Tibial artery (tissue), 4 donors: ENCODE results near the gene WDR73.
A peak's percentile ranks its signal among the peaks of the same experiment; 100 is the strongest.

Experiments used
- DNase-seq, 2 donors: peaks; one replicate each; pipeline ENCODE4 v3.0.0-alpha.2; 2019
- H3K27ac ChIP-seq, 2 donors: fragments of 200-600 bp; sonication (generic) in 1 of 2; 1 replicate in 1 of 2; 2 replicates in 1 of 2; pipeline ENCODE4 v1.5.1; 2018 to 2019; ENCODE audit warnings: mild to moderate bottlenecking in 1 of 2
- H3K27me3 ChIP-seq, 2 donors: fragments of 200-600 bp; sonication (generic) in 1 of 2; one replicate each; pipeline versions ENCODE4 v1.5.1 to v1.6.0; 2016 to 2019
- H3K36me3 ChIP-seq, 3 donors: fragments of 200-600 bp; sonication (generic) in 2 of 3; one replicate each; pipeline ENCODE4 v1.5.1; 2016 to 2019; ENCODE audit warnings: mild to moderate bottlenecking in 2 of 3
- H3K4me1 ChIP-seq, 4 donors: fragments of 200-600 bp; sonication (generic) in 2 of 4; 1 replicate in 3 of 4; 2 replicates in 1 of 4; pipeline ENCODE4 v1.5.1; 2016 to 2019
- H3K4me3 ChIP-seq, 2 donors: fragments of 200-600 bp; sonication (generic) in 1 of 2; 1 replicate in 1 of 2; 2 replicates in 1 of 2; pipeline ENCODE4 v1.5.1; 2018 to 2019; ENCODE audit warnings: mild to moderate bottlenecking in 2 of 2
- H3K9me3 ChIP-seq, 3 donors: fragments of 200-600 bp; sonication (generic) in 1 of 3; one replicate each; pipeline ENCODE4 v1.5.1; 2016 to 2019
- intact Hi-C: fragments of 100-400 bp; cut with DNase I; formaldehyde crosslinking; loops from one replicate; pipeline ENCODE4 v1.15.0; 2023; ENCODE audit warnings: low total_unique reads
- TF ChIP-seq, protein P1 (sequence below), 2 experiments: fragments of 200-600 bp in 1 of 2; fragments of 450-650 bp in 1 of 2; IDR thresholded peaks; one replicate each; pipeline ENCODE4 v1.5.1; 2017 to 2019; ENCODE audit warnings: antibody characterized with exemption in 2 of 2, mild to moderate bottlenecking in 1 of 2, moderate library complexity in 1 of 2

WDR73 gene

GRCh38 chr15:84609818-84610525, 44.1 kb downstream of the WDR73 start:
- Histone ChIP-seq H3K4me3 (no peak overlapping the region), H3K4me1 (no peaks in the 10 kb centered on the region), H3K9me3 (no peaks in the 10 kb centered on the region), H3K27ac (no peak overlapping the region), H3K27me3 (no peaks in the 10 kb centered on the region), H3K36me3 (peaks cover 0 to 27% (median 3%) of the 10 kb centered on the region in 3 donors)
- TF ChIP-seq, protein P1, sequence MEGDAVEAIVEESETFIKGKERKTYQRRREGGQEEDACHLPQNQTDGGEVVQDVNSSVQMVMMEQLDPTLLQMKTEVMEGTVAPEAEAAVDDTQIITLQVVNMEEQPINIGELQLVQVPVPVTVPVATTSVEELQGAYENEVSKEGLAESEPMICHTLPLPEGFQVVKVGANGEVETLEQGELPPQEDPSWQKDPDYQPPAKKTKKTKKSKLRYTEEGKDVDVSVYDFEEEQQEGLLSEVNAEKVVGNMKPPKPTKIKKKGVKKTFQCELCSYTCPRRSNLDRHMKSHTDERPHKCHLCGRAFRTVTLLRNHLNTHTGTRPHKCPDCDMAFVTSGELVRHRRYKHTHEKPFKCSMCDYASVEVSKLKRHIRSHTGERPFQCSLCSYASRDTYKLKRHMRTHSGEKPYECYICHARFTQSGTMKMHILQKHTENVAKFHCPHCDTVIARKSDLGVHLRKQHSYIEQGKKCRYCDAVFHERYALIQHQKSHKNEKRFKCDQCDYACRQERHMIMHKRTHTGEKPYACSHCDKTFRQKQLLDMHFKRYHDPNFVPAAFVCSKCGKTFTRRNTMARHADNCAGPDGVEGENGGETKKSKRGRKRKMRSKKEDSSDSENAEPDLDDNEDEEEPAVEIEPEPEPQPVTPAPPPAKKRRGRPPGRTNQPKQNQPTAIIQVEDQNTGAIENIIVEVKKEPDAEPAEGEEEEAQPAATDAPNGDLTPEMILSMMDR (IDR thresholded peaks at IDR 0.05) = no peak
- DNase-seq = peak in 1 of 2 donors; percentile 7
- intact Hi-C loops = loop anchor here (10.0 kb wide), 1 partner anchor 105 kb away; the partner anchor contains the start of gene SEC11A

GRCh38 chr15:84608707-84609284, 45.3 kb downstream of the WDR73 start:
- Histone ChIP-seq H3K27ac (no peak overlapping the region), H3K4me1 (no peaks in the 10 kb centered on the region), H3K27me3 (no peaks in the 10 kb centered on the region), H3K9me3 (no peaks in the 10 kb centered on the region), H3K36me3 (peaks cover 0 to 33% (median 8%) of the 10 kb centered on the region in 3 donors), H3K4me3 (no peak overlapping the region)
- DNase-seq = peak in 1 of 2 donors; percentile 10
- intact Hi-C loops = loop anchor here (10.0 kb wide), 1 partner anchor 106 kb away; the partner anchor contains the start of gene SEC11A
- TF ChIP-seq, protein P1 (IDR thresholded peaks at IDR 0.05) = no peak

GRCh38 chr15:84606653-84607120, 47.4 kb downstream of the WDR73 start:
- no peaks in the 10 kb centered on the region for H3K27me3 ChIP-seq
- no peak overlapping the region for H3K27ac ChIP-seq
- peaks cover 0 to 35% (median 8%) of the 10 kb centered on the region in 3 donors for H3K36me3 ChIP-seq
- peaks cover 0 to 4% (median 1%) of the 10 kb centered on the region in 4 donors for H3K4me1 ChIP-seq
- peak in 1 of 2 donors; percentile 29 for DNase-seq
- intact Hi-C loops = loop anchor here (10.0 kb wide), 1 partner anchor 108 kb away; the partner anchor contains the start of gene SEC11A
- H3K4me3 ChIP-seq = no peak overlapping the region
- TF ChIP-seq, protein P1 (IDR thresholded peaks at IDR 0.05) = no peak
- no peaks in the 10 kb centered on the region for H3K9me3 ChIP-seq

- intact Hi-C loops = loop anchor here (10.0 kb wide), 1 partner anchor 109 kb away; the partner anchor contains the start of gene SEC11A
- Histone ChIP-seq H3K4me3 (no peak overlapping the region), H3K27ac (no peak overlapping the region), H3K4me1 (peaks cover 0 to 9% (median 4%) of the 10 kb centered on the region in 4 donors), H3K9me3 (no peaks in the 10 kb centered on the region), H3K36me3 (peaks cover 0 to 35% (median 8%) of the 10 kb centered on the region in 3 donors), H3K27me3 (no peaks in the 10 kb centered on the region)
- no peak for DNase-seq
- TF ChIP-seq, protein P1 (IDR thresholded peaks at IDR 0.05) = no peak
Observed at GRCh38 chr15:84605554-84605882, 48.6 kb downstream of the WDR73 start.

DNA sequence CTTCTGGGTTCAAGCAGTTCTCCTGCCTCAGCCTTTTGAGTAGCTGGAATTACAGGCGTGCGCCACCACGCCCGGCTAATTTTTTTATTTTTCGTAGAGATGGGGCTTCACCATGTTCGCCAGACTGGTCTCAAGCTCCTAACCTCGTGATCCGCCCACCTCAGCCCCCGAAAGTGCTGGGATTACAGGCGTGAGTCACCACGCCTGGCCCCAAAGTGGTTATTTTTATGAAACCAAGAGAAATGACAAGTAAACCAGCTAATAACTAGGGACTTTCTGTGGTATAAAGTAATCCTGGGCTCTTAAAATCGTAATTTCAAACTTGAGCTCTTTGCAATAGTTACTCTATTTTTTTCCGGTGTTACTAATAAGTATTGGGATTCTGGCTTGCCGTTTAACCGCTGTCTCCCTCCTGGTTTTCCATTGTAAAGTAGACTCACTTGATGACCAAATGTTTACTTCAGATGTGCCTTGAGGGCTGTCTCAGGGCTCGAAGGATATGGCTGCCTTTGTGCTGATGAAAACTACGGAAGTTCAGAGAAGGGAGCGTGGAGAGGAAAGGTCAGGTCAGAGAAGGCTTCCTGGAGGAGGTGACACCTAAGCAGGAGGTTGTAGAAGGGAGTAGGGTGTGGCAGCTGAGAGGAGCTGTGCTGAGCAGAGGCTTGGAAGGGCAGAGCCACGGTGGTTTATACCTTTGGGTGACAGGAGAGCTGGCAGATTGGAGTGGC, 49.1 kb downstream of the WDR73 start:
- Histone ChIP-seq H3K4me3 (no peak overlapping the region), H3K36me3 (peaks cover 0 to 35% (median 8%) of the 10 kb centered on the region in 3 donors), H3K4me1 (peaks cover 0 to 10% (median 5%) of the 10 kb centered on the region in 4 donors), H3K27ac (no peak overlapping the region), H3K9me3 (no peaks in the 10 kb centered on the region), H3K27me3 (no peaks in the 10 kb centered on the region)
- DNase-seq = peak in 1 of 2 donors; percentile 33
- TF ChIP-seq, protein P1 (IDR thresholded peaks at IDR 0.05) = no peak
- intact Hi-C loops = loop anchor here (5.0 to 10.0 kb wide), 2 partner anchors 110 to 212 kb away; partner anchors contain the start of genes ALPK3 and SEC11A
